A673 (cell line): Measurements from ENCODE around the gene PRR14. TPM values are rescaled to one million over a fixed set of nuclear protein-coding genes. Genes with fewer than 3 reads are reported as not detected.

Experiments
- BruUV-seq: library from RNA; stranded (reverse); fragments of 400-500 nt; replicated peaks from 2 replicates; lab custom pipeline; 2021; lab: Mats Ljungman, UMichigan
- CTCF ChIA-PET: fragments of 300-600 bp; sonication (Branson Sonifier 250); formaldehyde crosslinking; loops from one replicate; lab custom pipeline; 2022; ENCODE audit warnings: antibody characterized with exemption; lab: Charles Lee
- POLR2A ChIA-PET: fragments of 300-600 bp; sonication (Branson Sonifier 250); formaldehyde crosslinking; loops from one replicate; lab custom pipeline; 2022; ENCODE audit warnings: antibody characterized with exemption; ENCODE audit not compliant: low non-redundant PET; lab: Charles Lee
- DNase-seq: peaks from one replicate; pipeline ENCODE4 v3.0.0-alpha.2; 2015; ENCODE audit warnings: low spot score
- H3K27ac ChIP-seq: fragments of 200-600 bp; sonication (generic); 2 replicates; pipeline ENCODE4 v1.5.1; 2016; ENCODE audit warnings: mixed run types, low read depth, mild to moderate bottlenecking, mixed read lengths, antibody characterized with exemption, low read length; ENCODE audit not compliant: poor library complexity, severe bottlenecking
- H3K27me3 ChIP-seq: fragments of 200-600 bp; sonication (generic); replicated peaks from 2 replicates; pipeline ENCODE4 v1.6.1; 2017; ENCODE audit warnings: mixed run types, low read depth, mild to moderate bottlenecking, mixed read lengths, antibody characterized with exemption, low read length; ENCODE audit not compliant: insufficient read depth, poor library complexity
- H3K36me3 ChIP-seq: fragments of 200-600 bp; sonication (generic); 2 replicates; pipeline ENCODE4 v1.6.1; 2016; ENCODE audit warnings: mixed run types, mild to moderate bottlenecking, mixed read lengths, antibody characterized with exemption, low read length; ENCODE audit not compliant: insufficient read depth, poor library complexity, severe bottlenecking
- H3K4me1 ChIP-seq: fragments of 200-600 bp; sonication (generic); 2 replicates; pipeline ENCODE4 v1.6.1; 2017; ENCODE audit warnings: mixed run types, mild to moderate bottlenecking, mixed read lengths, antibody characterized with exemption, low read length; ENCODE audit not compliant: insufficient read depth, poor library complexity, severe bottlenecking
- H3K4me3 ChIP-seq: fragments of 200-600 bp; sonication (generic); 2 replicates; pipeline ENCODE4 v1.5.1; 2016; ENCODE audit warnings: low read depth, mixed run types, mild to moderate bottlenecking, mixed read lengths, low read length; ENCODE audit not compliant: poor library complexity, severe bottlenecking
- H3K9me3 ChIP-seq: fragments of 200-600 bp; sonication (generic); 2 replicates; pipeline ENCODE4 v1.6.1; 2016; ENCODE audit warnings: mixed run types, low read depth, mild to moderate bottlenecking, mixed read lengths, antibody characterized with exemption, low read length; ENCODE audit not compliant: poor library complexity, severe bottlenecking
- CTCF ChIP-seq: fragments of 300-800, 200-600 bp; sonication (generic); conservative IDR thresholded peaks from 2 replicates; pipeline ENCODE4 v1.5.1; 2017; ENCODE audit warnings: low read depth, mild to moderate bottlenecking, antibody characterized with exemption, low read length, moderate library complexity, mixed read lengths
- EZH2 ChIP-seq: fragments of 200-600 bp; sonication (generic); IDR thresholded peaks from 2 replicates; pipeline ENCODE4 v1.6.1; 2017; ENCODE audit warnings: borderline replicate concordance, low read depth, mild to moderate bottlenecking, mixed read lengths, antibody characterized with exemption, low read length; ENCODE audit not compliant: poor library complexity, severe bottlenecking
- intact Hi-C: fragments of 100-400 bp; cut with micrococcal nuclease; formaldehyde crosslinking; loops from one replicate; pipeline ENCODE4 v1.10.0; 2022; ENCODE audit not compliant: unreplicated experiment
- total RNA-seq: library from RNA; stranded (reverse); gene quantifications from 2 replicates; pipeline ENCODE4 v1.2.3, GENCODE V29; 2021

The PRR14 gene
- total RNA-seq, 1 experiment from 2014 or later: 35.7 TPM

- CTCF ChIA-PET: no interaction called here
- no peak for DNase-seq
- TF ChIP-seq CTCF (no peak), EZH2 (no peak)
- Histone ChIP-seq H3K27ac (peak overlapping the region; percentile 30), H3K9me3 (no peaks in the 10 kb centered on the region), H3K27me3 (no peaks in the 10 kb centered on the region), H3K36me3 (peaks cover 65% of the 10 kb centered on the region), H3K4me3 (no peak overlapping the region), H3K4me1 (peaks cover 12% of the 10 kb centered on the region)
- POLR2A ChIA-PET: interaction anchor here (0.6 kb wide), 1 partner anchor 246 kb away, joined by 3 read pairs; no protein-coding TSS in a partner anchor
- no TSS peak for BruUV-seq
- intact Hi-C loops: no loop called here
Measured at GRCh38 chr16:30663038-30663437, 12.3 kb downstream of the PRR14 start.

GRCh38 chr16:30663820-30664219 is 13.1 kb downstream of the PRR14 start:
- no TSS peak for BruUV-seq
- intact Hi-C loops: no loop called here
- TF ChIP-seq CTCF (no peak), EZH2 (no peak)
- CTCF ChIA-PET: no interaction called here
- Histone ChIP-seq H3K4me3 (no peak overlapping the region), H3K27ac (peak overlapping the region; percentile 30), H3K27me3 (no peaks in the 10 kb centered on the region), H3K9me3 (no peaks in the 10 kb centered on the region), H3K4me1 (peaks cover 12% of the 10 kb centered on the region), H3K36me3 (peaks cover 70% of the 10 kb centered on the region)
- POLR2A ChIA-PET: no interaction called here
- DNase-seq: no peak

GRCh38 chr16:30664616-30665109 is 13.9 kb downstream of the PRR14 start:
- TF ChIP-seq EZH2: no peak
- TF ChIP-seq CTCF: no peak
- CTCF ChIA-PET: no interaction called here
- BruUV-seq: no TSS peak
- Histone ChIP-seq H3K27ac (no peak overlapping the region), H3K4me1 (peaks cover 12% of the 10 kb centered on the region), H3K36me3 (peaks cover 78% of the 10 kb centered on the region), H3K27me3 (no peaks in the 10 kb centered on the region), H3K4me3 (no peak overlapping the region), H3K9me3 (no peaks in the 10 kb centered on the region)
- intact Hi-C loops: no loop called here
- no peak for DNase-seq
- POLR2A ChIA-PET: no interaction called here
